A549 (cell line): ENCODE data around the gene FKBP11.

ENCODE experiments used
- JUNB ChIP-seq: fragments of >200 bp; sonication (Bioruptor Twin); formaldehyde crosslinking; IDR thresholded peaks from 2 replicates; pipeline ENCODE4 v1.6.1; 2016
- TF ChIP-seq, protein P1 (sequence below): fragments of 200-600 bp; sonication (generic); IDR thresholded peaks from 2 replicates; pipeline ENCODE4 v1.6.1; 2016; ENCODE audit warnings: antibody characterized with exemption, mild to moderate bottlenecking, moderate library complexity
- TF ChIP-seq, protein P2 (sequence below): IDR thresholded peaks from 2 replicates; pipeline ENCODE4 v1.6.1; 2012
- TF ChIP-seq, protein P3 (sequence below): fragments of >200 bp; sonication (Bioruptor Twin); formaldehyde crosslinking; IDR thresholded peaks from 3 replicates; pipeline ENCODE4 v1.5.1; 2016

DNA sequence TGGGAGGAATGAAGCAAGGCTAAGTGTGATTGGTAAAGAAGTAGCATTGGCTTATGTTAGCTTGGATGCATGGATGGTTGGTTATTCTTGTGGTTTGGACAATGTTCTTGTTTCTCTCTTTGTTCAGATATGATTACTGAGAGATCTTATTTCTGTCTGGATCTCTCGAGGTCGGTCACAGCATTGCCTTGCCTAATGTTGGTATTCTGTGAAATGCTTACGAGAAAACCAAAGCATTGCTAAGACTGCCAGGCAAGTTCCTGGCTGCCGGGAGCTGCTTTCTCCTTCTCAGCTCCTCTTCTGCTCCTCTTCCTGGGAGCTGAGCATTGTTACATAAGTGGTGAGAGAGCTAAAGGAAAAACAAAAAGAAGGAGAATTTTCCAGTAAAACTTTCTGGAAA is 52.2 kb downstream of the FKBP11 start:
- TF ChIP-seq, protein P1, sequence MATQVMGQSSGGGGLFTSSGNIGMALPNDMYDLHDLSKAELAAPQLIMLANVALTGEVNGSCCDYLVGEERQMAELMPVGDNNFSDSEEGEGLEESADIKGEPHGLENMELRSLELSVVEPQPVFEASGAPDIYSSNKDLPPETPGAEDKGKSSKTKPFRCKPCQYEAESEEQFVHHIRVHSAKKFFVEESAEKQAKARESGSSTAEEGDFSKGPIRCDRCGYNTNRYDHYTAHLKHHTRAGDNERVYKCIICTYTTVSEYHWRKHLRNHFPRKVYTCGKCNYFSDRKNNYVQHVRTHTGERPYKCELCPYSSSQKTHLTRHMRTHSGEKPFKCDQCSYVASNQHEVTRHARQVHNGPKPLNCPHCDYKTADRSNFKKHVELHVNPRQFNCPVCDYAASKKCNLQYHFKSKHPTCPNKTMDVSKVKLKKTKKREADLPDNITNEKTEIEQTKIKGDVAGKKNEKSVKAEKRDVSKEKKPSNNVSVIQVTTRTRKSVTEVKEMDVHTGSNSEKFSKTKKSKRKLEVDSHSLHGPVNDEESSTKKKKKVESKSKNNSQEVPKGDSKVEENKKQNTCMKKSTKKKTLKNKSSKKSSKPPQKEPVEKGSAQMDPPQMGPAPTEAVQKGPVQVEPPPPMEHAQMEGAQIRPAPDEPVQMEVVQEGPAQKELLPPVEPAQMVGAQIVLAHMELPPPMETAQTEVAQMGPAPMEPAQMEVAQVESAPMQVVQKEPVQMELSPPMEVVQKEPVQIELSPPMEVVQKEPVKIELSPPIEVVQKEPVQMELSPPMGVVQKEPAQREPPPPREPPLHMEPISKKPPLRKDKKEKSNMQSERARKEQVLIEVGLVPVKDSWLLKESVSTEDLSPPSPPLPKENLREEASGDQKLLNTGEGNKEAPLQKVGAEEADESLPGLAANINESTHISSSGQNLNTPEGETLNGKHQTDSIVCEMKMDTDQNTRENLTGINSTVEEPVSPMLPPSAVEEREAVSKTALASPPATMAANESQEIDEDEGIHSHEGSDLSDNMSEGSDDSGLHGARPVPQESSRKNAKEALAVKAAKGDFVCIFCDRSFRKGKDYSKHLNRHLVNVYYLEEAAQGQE, result no peak
- TF ChIP-seq, protein P2, sequence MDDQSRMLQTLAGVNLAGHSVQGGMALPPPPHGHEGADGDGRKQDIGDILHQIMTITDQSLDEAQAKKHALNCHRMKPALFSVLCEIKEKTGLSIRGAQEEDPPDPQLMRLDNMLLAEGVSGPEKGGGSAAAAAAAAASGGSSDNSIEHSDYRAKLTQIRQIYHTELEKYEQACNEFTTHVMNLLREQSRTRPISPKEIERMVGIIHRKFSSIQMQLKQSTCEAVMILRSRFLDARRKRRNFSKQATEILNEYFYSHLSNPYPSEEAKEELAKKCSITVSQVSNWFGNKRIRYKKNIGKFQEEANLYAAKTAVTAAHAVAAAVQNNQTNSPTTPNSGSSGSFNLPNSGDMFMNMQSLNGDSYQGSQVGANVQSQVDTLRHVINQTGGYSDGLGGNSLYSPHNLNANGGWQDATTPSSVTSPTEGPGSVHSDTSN, result no peak
- TF ChIP-seq, protein P3, sequence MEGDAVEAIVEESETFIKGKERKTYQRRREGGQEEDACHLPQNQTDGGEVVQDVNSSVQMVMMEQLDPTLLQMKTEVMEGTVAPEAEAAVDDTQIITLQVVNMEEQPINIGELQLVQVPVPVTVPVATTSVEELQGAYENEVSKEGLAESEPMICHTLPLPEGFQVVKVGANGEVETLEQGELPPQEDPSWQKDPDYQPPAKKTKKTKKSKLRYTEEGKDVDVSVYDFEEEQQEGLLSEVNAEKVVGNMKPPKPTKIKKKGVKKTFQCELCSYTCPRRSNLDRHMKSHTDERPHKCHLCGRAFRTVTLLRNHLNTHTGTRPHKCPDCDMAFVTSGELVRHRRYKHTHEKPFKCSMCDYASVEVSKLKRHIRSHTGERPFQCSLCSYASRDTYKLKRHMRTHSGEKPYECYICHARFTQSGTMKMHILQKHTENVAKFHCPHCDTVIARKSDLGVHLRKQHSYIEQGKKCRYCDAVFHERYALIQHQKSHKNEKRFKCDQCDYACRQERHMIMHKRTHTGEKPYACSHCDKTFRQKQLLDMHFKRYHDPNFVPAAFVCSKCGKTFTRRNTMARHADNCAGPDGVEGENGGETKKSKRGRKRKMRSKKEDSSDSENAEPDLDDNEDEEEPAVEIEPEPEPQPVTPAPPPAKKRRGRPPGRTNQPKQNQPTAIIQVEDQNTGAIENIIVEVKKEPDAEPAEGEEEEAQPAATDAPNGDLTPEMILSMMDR, result no peak
- TF ChIP-seq JUNB, result no peak
